ENCODE measurements around the gene CACNA1B. TPM values are rescaled to one million over a fixed set of nuclear protein-coding genes. Genes with fewer than 3 reads are reported as not detected.
"Not testable (repeated sequence)": the region's sequence is repeated elsewhere in the genome, so short reads cannot be mapped to it uniquely, and the experiment has no call there.

CACNA1B gene
- total RNA-seq, 1 donor from 2014 or later: 0.30 TPM

GRCh38 chr9:138143491-138143890, 265.9 kb downstream of the CACNA1B start:
- not testable (repeated sequence) for DNase-seq

- DNase-seq: not testable (repeated sequence)
Measured at GRCh38 chr9:138147556-138147955, 270.0 kb downstream of the CACNA1B start.

GRCh38 chr9:138149672-138150656, 272.4 kb downstream of the CACNA1B start:
- not testable (repeated sequence) for DNase-seq

GRCh38 chr9:138155788-138156187, 278.2 kb downstream of the CACNA1B start:
- not testable (repeated sequence) for DNase-seq

GRCh38 chr9:138166793-138167192, 289.2 kb downstream of the CACNA1B start:
- DNase-seq: not testable (repeated sequence)

Small RNA genes within 50 kb of the gene (small RNA-seq; reads per million reads assigned to genes)
- not detected for gene AL591424.2 (ENCODE audit: low replicate concordance)
- not detected for gene MIR602 (ENCODE audit: low replicate concordance)
